ENCODE data around the gene PYURF. TPM values are rescaled to one million over a fixed set of nuclear protein-coding genes. Genes with fewer than 3 reads are reported as not detected.

The PYURF gene
- total and polyA plus RNA-seq, 10 of the 15 experiments (the other 5 are each of a cell fraction or from before 2014, with no cell fraction given), result 16.7 to 181 (median 79.6) TPM

- TF ChIP-seq, protein P1, sequence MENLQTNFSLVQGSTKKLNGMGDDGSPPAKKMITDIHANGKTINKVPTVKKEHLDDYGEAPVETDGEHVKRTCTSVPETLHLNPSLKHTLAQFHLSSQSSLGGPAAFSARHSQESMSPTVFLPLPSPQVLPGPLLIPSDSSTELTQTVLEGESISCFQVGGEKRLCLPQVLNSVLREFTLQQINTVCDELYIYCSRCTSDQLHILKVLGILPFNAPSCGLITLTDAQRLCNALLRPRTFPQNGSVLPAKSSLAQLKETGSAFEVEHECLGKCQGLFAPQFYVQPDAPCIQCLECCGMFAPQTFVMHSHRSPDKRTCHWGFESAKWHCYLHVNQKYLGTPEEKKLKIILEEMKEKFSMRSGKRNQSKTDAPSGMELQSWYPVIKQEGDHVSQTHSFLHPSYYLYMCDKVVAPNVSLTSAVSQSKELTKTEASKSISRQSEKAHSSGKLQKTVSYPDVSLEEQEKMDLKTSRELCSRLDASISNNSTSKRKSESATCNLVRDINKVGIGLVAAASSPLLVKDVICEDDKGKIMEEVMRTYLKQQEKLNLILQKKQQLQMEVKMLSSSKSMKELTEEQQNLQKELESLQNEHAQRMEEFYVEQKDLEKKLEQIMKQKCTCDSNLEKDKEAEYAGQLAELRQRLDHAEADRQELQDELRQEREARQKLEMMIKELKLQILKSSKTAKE (IDR thresholded peaks at IDR 0.05; ENCODE audit: low read depth, poor library complexity, severe bottlenecking), result no peak
- TF ChIP-seq LARP7 (IDR thresholded peaks at IDR 0.05) (no peak), KLF5 (IDR thresholded peaks at IDR 0.05; ENCODE audit: partially characterized antibody) (no peak), ESRRA (IDR thresholded peaks at IDR 0.05; ENCODE audit: low read length) (no peak), USF2 (IDR thresholded peaks at IDR 0.05; ENCODE audit: borderline replicate concordance, low read depth, low read length) (no peak)
These were observed 763 bp downstream of the PYURF start (continued) for GRCh38 chr4:88522702-88523324.

DNA sequence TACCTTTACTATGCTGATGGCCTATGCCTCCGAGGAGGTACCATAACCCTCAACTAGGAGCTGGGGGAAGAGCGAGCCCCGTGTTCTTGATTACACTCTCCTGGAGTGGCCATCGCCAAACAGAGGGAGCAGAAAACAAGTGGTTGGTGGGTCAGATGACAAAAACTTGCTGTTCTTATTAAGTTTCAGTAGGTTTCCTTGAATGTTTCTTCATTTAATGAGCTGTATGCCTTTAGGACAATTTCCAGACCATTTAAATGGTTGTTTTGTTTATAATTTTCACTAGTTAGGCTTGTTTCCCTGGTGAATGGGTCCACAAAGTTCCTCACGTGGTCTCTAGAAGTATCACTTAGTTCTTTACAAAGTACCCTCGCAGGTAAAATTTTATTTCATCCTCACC, 4.7 kb downstream of the PYURF start:
- ChIA-PET POLR2A (no interaction called here), SMC1A (ENCODE audit: uncharacterized antibody, unreplicated experiment) (interaction anchor here (7.6 kb wide), 2 partner anchors 150 to 301 kb away, joined by 109 to 112 read pairs; no protein-coding TSS in a partner anchor), RAD21 (ENCODE audit: unreplicated experiment) (interaction anchor here (1.4 to 7.0 kb wide), 3 partner anchors 11 to 301 kb away, joined by 3 to 106 read pairs (median 6); partner anchors contain the start of gene HERC5), CTCF (interaction anchor here (0.9 to 10.0 kb wide), 3 partner anchors 9 to 299 kb away, joined by 3 to 172 read pairs (median 149); no protein-coding TSS in a partner anchor)
- intact Hi-C loops (cut with micrococcal nuclease; ENCODE audit: unreplicated experiment) (loop anchor here (5.0 kb wide), 1 partner anchor 672 kb away; no protein-coding TSS in a partner anchor), in situ Hi-C loops (cut with MboI) (loop anchor here (5.0 to 25.0 kb wide), 5 partner anchors 147 to 832 kb away; no protein-coding TSS in a partner anchor)
- peaks cover 27% of the 10 kb centered on the region for H3K79me2 ChIP-seq (ENCODE audit: control insufficient read depth, insufficient read depth, low read length)
- FAIRE-seq (no peak), ATAC-seq (no peak), DNase-seq (ENCODE audit: low read depth, low spot score) (no peak)
- H3K9me3 ChIP-seq (replicated peaks; ENCODE audit: control insufficient read depth, insufficient read depth, low read length), result no peaks in the 10 kb centered on the region
- no peaks in the 10 kb centered on the region for H3K27me3 ChIP-seq (replicated peaks in 1 of 2; ENCODE audit: control insufficient read depth in 2 of 2, insufficient read depth in 2 of 2, low read length in 1 of 2)
- BruUV-seq (replicated peaks), result no TSS peak
- H3K9ac ChIP-seq (ENCODE audit: control insufficient read depth, insufficient read depth, low read length), result no peak overlapping the region
- no peak overlapping the region for H3K4me3 ChIP-seq
- no peaks in the 10 kb centered on the region for H4K20me1 ChIP-seq (ENCODE audit: control insufficient read depth, insufficient read depth)
- H3K4me1 ChIP-seq (ENCODE audit: control insufficient read depth, insufficient read depth, low read length), result no peaks in the 10 kb centered on the region
- H3K36me3 ChIP-seq (ENCODE audit: control insufficient read depth in 2 of 2, insufficient read depth in 2 of 2, low read length in 1 of 2), result peaks cover 0 to 20% of the 10 kb centered on the region in 2 experiments; a peak in 2 of 4 replicates
- no peak overlapping the region for H3K4me2 ChIP-seq (ENCODE audit: control insufficient read depth, insufficient read depth)
- TF ChIP-seq TARDBP (IDR thresholded peaks at IDR 0.05; ENCODE audit: borderline replicate concordance) (no peak), HDAC2 (IDR thresholded peaks at IDR 0.05) (no peak), DPF2 (IDR thresholded peaks at IDR 0.05) (no peak), NRF1 (conservative IDR thresholded peaks at IDR 0.05; ENCODE audit: low read depth, low read length) (no peak), SMAD5 (IDR thresholded peaks at IDR 0.05; ENCODE audit: low read depth) (no peak), MYC (IDR thresholded peaks at IDR 0.05; ENCODE audit: insufficient read depth, insufficient read length, insufficient replicate concordance, low read length, severe bottlenecking) (no peak), PML (IDR thresholded peaks at IDR 0.05; ENCODE audit: low read length) (no peak), EGR1 (IDR thresholded peaks at IDR 0.05; ENCODE audit: borderline replicate concordance in 1 of 2, low read depth in 2 of 2, low read length in 2 of 2) (no peak), ZNF207 (IDR thresholded peaks at IDR 0.05; ENCODE audit: borderline replicate concordance) (no peak), USF1 (IDR thresholded peaks at IDR 0.05; ENCODE audit: borderline replicate concordance, extremely low read length, insufficient read depth, low read depth, low read length) (no peak), ZNF217 (IDR thresholded peaks at IDR 0.05) (no peak), CHD1 (IDR thresholded peaks at IDR 0.05; ENCODE audit: low read depth, low read length) (no peak), EZH2 (IDR thresholded peaks at IDR 0.05; ENCODE audit: borderline replicate concordance, control insufficient read depth, low read depth, low read length) (no peak), IRF4 (IDR thresholded peaks at IDR 0.05; ENCODE audit: low read depth, low read length) (no peak)
- 83% methylated on average over 6 of the region's 6 CpGs for WGBS (ENCODE audit: insufficient coverage, insufficient replicate concordance, low lambda C conversion rate, missing lambda C conversion rate)
- no peak overlapping the region for H3K27ac ChIP-seq (ENCODE audit: control insufficient read depth, insufficient read depth)
- H2AFZ ChIP-seq (ENCODE audit: control insufficient read depth, low read depth, low read length), result no peak overlapping the region
